Uterus (tissue), 4 donors: Measurements from ENCODE around the gene RAC2. TPM values are rescaled to one million over a fixed set of nuclear protein-coding genes. Genes with fewer than 3 reads are reported as not detected.

Source experiments
- DNase-seq, 2 donors: peaks; one replicate each; pipeline ENCODE4 v3.0.0-alpha.2; 2019 to 2020
- H3K27ac ChIP-seq, 2 donors: fragments of 200-600 bp; sonication (generic); 1 replicate in 1 of 2; 2 replicates in 1 of 2; pipeline ENCODE4 v1.5.1; 2016 to 2018
- H3K27me3 ChIP-seq, 2 donors: fragments of 200-600 bp; sonication (generic); one replicate each; pipeline ENCODE4 v1.5.1; 2018 to 2019; ENCODE audit warnings: control low read depth in 1 of 2
- H3K36me3 ChIP-seq, 2 donors: fragments of 200-600 bp; sonication (generic); one replicate each; pipeline ENCODE4 v1.5.1; 2019; ENCODE audit warnings: control low read depth in 1 of 2
- H3K4me1 ChIP-seq, 2 donors: fragments of 200-600 bp; sonication (generic); one replicate each; pipeline ENCODE4 v1.5.1; 2018 to 2019; ENCODE audit warnings: control low read depth in 1 of 2
- H3K4me3 ChIP-seq, 2 donors: fragments of 200-600 bp; sonication (generic); 1 replicate in 1 of 2; 2 replicates in 1 of 2; pipeline ENCODE4 v1.5.1; 2018 to 2019; ENCODE audit warnings: mild to moderate bottlenecking in 1 of 2
- H3K9me3 ChIP-seq, 2 donors: fragments of 200-600 bp; sonication (generic); one replicate each; pipeline ENCODE4 v1.5.1; 2019; ENCODE audit warnings: control low read depth in 1 of 2
- POLR2A ChIP-seq, 2 donors: fragments of 450-650 bp; IDR thresholded peaks; one replicate each; pipeline ENCODE4 v1.6.1; 2016; ENCODE audit warnings: antibody characterized with exemption in 2 of 2, mild to moderate bottlenecking in 1 of 2, moderate library complexity in 1 of 2
- intact Hi-C: fragments of 100-400 bp; cut with DNase I; formaldehyde crosslinking; loops from one replicate; pipeline ENCODE4 v1.15.1; 2023; ENCODE audit warnings: low total_unique reads
- total RNA-seq, 4 donors: library from RNA; depleted of rRNA in 3 of 4; stranded (reverse); fragments of >200 nt in 3 of 4; gene quantifications; one replicate each; pipeline versions ENCODE4 v1.1.0 to v1.2.4, GENCODE V29; 2014 to 2023
- TF ChIP-seq, protein P1 (sequence below), 4 experiments: fragments of 200-600 bp in 2 of 4; fragments of 450-650 bp in 2 of 4; sonication (generic) in 2 of 4; IDR thresholded peaks; one replicate each; pipeline ENCODE4 v1.5.1; 2016 to 2019; ENCODE audit warnings: antibody characterized with exemption in 4 of 4, mild to moderate bottlenecking in 2 of 4, moderate library complexity in 1 of 4
- donor health status: DM: yes; HTN: yes; CAD: no.

The RAC2 gene
- total RNA-seq, 4 donors from 2014 or later: 2.4 to 6.7 (median 4.5) TPM

DNA sequence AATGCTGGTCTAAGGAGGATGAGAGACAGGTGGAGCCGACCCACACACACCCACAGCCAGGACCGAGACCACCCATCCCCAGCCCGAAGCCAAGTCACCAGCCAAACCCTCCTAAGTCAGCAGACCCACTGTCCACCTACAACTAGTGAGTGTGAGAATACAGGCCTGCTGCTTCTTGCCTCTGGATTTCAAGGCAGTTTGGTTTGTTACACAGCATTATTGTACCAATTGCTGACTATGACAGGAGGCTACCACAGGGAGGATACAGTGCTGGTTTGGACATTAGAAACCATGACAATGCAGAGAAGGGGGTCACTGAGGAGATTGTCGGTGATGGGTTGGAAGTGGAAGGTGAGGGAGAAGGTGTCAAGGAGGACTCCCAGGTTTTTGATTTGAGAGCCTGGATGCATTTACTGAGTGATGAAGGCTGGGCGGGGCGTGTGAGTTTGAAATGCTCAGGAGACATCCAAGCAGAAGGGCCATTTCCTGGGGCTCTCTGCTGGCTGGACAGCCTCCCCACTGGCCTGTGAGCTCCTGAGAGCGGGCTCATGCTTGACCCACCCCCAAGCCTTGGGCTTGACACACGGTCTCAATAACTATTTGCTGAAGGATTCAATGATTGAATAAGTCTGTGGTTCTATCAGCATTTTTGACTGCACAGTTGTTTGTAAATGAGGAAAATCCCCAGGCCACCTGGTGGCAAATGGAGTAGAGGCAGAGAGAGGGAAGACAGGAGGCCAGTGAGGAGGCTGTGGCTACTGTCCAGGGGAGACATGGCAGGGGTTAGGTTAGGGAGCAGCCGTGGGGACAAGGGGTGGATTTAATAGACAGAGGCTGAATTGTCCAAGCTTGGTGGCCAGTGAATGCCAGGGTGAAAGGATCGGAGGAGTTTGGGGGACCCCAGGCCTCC lies 22.4 kb downstream of the RAC2 start:
- H3K27me3 ChIP-seq: no peaks in the 10 kb centered on the region
- H3K36me3 ChIP-seq: no peaks in the 10 kb centered on the region
- no peaks in the 10 kb centered on the region for H3K9me3 ChIP-seq
- intact Hi-C loops: no loop called here
- no peak overlapping the region for H3K4me3 ChIP-seq
- H3K4me1 ChIP-seq: no peaks in the 10 kb centered on the region
- H3K27ac ChIP-seq: no peak overlapping the region
- DNase-seq: no peak
- TF ChIP-seq, protein P1, sequence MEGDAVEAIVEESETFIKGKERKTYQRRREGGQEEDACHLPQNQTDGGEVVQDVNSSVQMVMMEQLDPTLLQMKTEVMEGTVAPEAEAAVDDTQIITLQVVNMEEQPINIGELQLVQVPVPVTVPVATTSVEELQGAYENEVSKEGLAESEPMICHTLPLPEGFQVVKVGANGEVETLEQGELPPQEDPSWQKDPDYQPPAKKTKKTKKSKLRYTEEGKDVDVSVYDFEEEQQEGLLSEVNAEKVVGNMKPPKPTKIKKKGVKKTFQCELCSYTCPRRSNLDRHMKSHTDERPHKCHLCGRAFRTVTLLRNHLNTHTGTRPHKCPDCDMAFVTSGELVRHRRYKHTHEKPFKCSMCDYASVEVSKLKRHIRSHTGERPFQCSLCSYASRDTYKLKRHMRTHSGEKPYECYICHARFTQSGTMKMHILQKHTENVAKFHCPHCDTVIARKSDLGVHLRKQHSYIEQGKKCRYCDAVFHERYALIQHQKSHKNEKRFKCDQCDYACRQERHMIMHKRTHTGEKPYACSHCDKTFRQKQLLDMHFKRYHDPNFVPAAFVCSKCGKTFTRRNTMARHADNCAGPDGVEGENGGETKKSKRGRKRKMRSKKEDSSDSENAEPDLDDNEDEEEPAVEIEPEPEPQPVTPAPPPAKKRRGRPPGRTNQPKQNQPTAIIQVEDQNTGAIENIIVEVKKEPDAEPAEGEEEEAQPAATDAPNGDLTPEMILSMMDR (IDR thresholded peaks at IDR 0.05): no peak
- no peak for TF ChIP-seq POLR2A (IDR thresholded peaks at IDR 0.05)

DNA sequence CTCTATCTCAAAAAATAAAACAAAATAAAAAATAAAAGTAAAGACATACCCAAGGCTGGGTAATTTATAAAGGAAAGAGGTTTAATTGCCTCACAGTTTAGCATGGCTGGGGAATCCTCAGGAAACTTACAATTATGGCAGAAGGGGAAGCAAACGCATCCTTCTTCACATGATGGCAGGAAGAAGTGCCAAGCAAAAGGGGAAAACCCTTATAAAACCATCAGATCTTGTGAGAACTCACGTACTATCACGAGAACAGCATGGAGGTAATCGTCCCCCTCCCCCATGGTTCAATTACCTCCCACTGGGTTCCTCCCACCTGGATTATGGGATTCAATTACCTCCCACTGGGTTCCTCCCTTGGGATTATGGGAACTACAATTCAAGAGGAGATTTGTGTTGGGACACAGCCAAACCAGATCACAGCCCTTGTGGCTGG lies 23.5 kb downstream of the RAC2 start:
- no peak for DNase-seq
- Histone ChIP-seq H3K4me1 (no peaks in the 10 kb centered on the region), H3K4me3 (no peak overlapping the region), H3K9me3 (no peaks in the 10 kb centered on the region), H3K36me3 (no peaks in the 10 kb centered on the region), H3K27me3 (no peaks in the 10 kb centered on the region), H3K27ac (no peak overlapping the region)
- intact Hi-C loops: no loop called here
- TF ChIP-seq, protein P1 (IDR thresholded peaks at IDR 0.05): no peak
- no peak for TF ChIP-seq POLR2A (IDR thresholded peaks at IDR 0.05)

- Histone ChIP-seq H3K36me3 (no peaks in the 10 kb centered on the region), H3K4me1 (no peaks in the 10 kb centered on the region), H3K27me3 (no peaks in the 10 kb centered on the region), H3K9me3 (no peaks in the 10 kb centered on the region), H3K4me3 (no peak overlapping the region), H3K27ac (no peak overlapping the region)
- no peak for TF ChIP-seq POLR2A (IDR thresholded peaks at IDR 0.05)
- TF ChIP-seq, protein P1 (IDR thresholded peaks at IDR 0.05): no peak
- intact Hi-C loops: no loop called here
- DNase-seq: no peak
Measured at GRCh38 chr22:37219533-37219932, 24.5 kb downstream of the RAC2 start.

GRCh38 chr22:37218771-37219411 lies 25.2 kb downstream of the RAC2 start:
- TF ChIP-seq POLR2A (IDR thresholded peaks at IDR 0.05): no peak
- TF ChIP-seq, protein P1 (IDR thresholded peaks at IDR 0.05): no peak
- H3K36me3 ChIP-seq: no peaks in the 10 kb centered on the region
- no peaks in the 10 kb centered on the region for H3K9me3 ChIP-seq
- H3K27ac ChIP-seq: no peak overlapping the region
- no peak for DNase-seq
- H3K4me1 ChIP-seq: no peaks in the 10 kb centered on the region
- no peaks in the 10 kb centered on the region for H3K27me3 ChIP-seq
- H3K4me3 ChIP-seq: no peak overlapping the region
- intact Hi-C loops: no loop called here

DNA sequence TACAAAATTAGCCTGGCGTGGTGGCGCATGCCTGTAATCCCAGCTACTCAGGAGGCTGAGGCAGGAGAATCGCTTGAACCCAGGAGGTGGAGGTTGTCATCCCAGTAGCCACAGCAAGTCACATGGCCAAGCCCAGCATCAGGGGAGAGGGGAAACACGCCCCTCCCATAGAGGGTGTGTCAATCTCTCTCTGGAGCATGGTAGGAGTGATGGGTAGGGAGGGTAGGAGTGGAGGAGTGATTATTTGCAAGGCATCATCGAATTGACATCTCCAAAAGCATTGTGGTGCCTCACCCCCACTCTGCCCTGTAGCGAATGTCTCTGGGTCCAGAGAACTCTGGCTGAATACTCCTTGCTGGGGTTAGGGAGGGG lies 25.7 kb downstream of the RAC2 start:
- Histone ChIP-seq H3K9me3 (no peaks in the 10 kb centered on the region), H3K27ac (no peak overlapping the region), H3K36me3 (no peaks in the 10 kb centered on the region), H3K4me3 (no peak overlapping the region), H3K27me3 (no peaks in the 10 kb centered on the region), H3K4me1 (no peaks in the 10 kb centered on the region)
- intact Hi-C loops: no loop called here
- no peak for DNase-seq
- no peak for TF ChIP-seq POLR2A (IDR thresholded peaks at IDR 0.05)
- TF ChIP-seq, protein P1 (IDR thresholded peaks at IDR 0.05): no peak
